GM19193 (cell line): ENCODE results near the gene TDRD1.

Source experiments
- POLR2A ChIP-seq: IDR thresholded peaks from 4 replicates; pipeline ENCODE4 v1.6.1; 2011; ENCODE audit not compliant: insufficient read depth, insufficient read length; ENCODE audit errors: extremely low read depth

TDRD1 gene

GRCh38 chr10:114172776-114173602 lies 6.2 kb upstream of the TDRD1 start:
- no peak for TF ChIP-seq POLR2A

- no peak for TF ChIP-seq POLR2A
Observed at GRCh38 chr10:114173603-114173920, 5.6 kb upstream of the TDRD1 start.

GRCh38 chr10:114173921-114174694 lies 5.0 kb upstream of the TDRD1 start, which contains the start of gene CCDC186:
TSS of gene CCDC186 (minus strand) at chr10:114174203. CDS start at chr10:114163268, 10,935 bp downstream.
- peak; percentile 93 for TF ChIP-seq POLR2A

GRCh38 chr10:114174695-114175188 lies 4.4 kb upstream of the TDRD1 start:
- TF ChIP-seq POLR2A: no peak

- no peak for TF ChIP-seq POLR2A
Observed at GRCh38 chr10:114175667-114176066, 3.5 kb upstream of the TDRD1 start.

- TF ChIP-seq POLR2A: no peak
Observed at GRCh38 chr10:114176511-114176910, 2.6 kb upstream of the TDRD1 start.

GRCh38 chr10:114179747-114180146 lies 594 bp downstream of the TDRD1 start:
- no peak for TF ChIP-seq POLR2A

- TF ChIP-seq POLR2A: no peak
Observed at GRCh38 chr10:114180937-114181336, 1.8 kb downstream of the TDRD1 start.

- no peak for TF ChIP-seq POLR2A
Observed at GRCh38 chr10:114181971-114182370, 2.8 kb downstream of the TDRD1 start.

- TF ChIP-seq POLR2A: no peak
Observed at GRCh38 chr10:114183563-114183962, 4.4 kb downstream of the TDRD1 start.

GRCh38 chr10:114184276-114184675 lies 5.1 kb downstream of the TDRD1 start:
- TF ChIP-seq POLR2A: no peak

GRCh38 chr10:114188001-114188400 lies 8.8 kb downstream of the TDRD1 start:
- TF ChIP-seq POLR2A: no peak

GRCh38 chr10:114188900-114189299 lies 9.7 kb downstream of the TDRD1 start:
- no peak for TF ChIP-seq POLR2A

- no peak for TF ChIP-seq POLR2A
Observed at GRCh38 chr10:114189700-114190099, 10.5 kb downstream of the TDRD1 start.

GRCh38 chr10:114195079-114195478 lies 15.9 kb downstream of the TDRD1 start:
- no peak for TF ChIP-seq POLR2A

GRCh38 chr10:114199239-114199638 lies 20.1 kb downstream of the TDRD1 start:
- no peak for TF ChIP-seq POLR2A
